ENCODE results near the gene WDHD1.

WDHD1 gene

GRCh38 chr14:54936816-54937215 lies 90.1 kb downstream of the WDHD1 start:
- DNase-seq (ENCODE audit: low read depth) = no peak
- TF ChIP-seq, protein P1, sequence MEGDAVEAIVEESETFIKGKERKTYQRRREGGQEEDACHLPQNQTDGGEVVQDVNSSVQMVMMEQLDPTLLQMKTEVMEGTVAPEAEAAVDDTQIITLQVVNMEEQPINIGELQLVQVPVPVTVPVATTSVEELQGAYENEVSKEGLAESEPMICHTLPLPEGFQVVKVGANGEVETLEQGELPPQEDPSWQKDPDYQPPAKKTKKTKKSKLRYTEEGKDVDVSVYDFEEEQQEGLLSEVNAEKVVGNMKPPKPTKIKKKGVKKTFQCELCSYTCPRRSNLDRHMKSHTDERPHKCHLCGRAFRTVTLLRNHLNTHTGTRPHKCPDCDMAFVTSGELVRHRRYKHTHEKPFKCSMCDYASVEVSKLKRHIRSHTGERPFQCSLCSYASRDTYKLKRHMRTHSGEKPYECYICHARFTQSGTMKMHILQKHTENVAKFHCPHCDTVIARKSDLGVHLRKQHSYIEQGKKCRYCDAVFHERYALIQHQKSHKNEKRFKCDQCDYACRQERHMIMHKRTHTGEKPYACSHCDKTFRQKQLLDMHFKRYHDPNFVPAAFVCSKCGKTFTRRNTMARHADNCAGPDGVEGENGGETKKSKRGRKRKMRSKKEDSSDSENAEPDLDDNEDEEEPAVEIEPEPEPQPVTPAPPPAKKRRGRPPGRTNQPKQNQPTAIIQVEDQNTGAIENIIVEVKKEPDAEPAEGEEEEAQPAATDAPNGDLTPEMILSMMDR (IDR thresholded peaks at IDR 0.05; ENCODE audit: low read depth, low read length, missing control alignments) = no peak
- H3K4me3 ChIP-seq (ENCODE audit: low read depth, low read length) = no peak overlapping the region

DNA sequence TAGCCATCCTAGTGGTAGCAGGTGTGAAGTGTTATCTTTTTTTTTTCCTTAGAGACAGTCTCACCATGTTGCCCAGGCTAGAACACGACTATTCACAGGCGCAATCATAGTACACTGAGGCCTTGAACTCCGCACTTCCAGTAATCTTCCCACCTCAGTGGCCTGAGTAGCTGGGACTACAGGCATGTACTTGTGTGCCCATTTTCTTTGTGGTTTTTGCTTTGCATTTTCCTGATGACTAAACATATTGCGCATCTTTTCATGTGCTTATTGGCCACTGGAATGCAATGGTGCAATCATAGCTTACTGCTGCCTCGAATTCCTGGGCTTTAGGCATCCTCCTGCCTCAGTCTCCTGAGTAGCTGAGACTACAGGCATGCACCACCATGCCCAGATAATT lies 90.9 kb downstream of the WDHD1 start:
- no peak overlapping the region for H3K4me3 ChIP-seq (ENCODE audit: low read depth, low read length)
- TF ChIP-seq, protein P1 (IDR thresholded peaks at IDR 0.05; ENCODE audit: low read depth, low read length, missing control alignments) = no peak
- DNase-seq (ENCODE audit: low read depth) = no peak

GRCh38 chr14:54935100-54935499 lies 91.8 kb downstream of the WDHD1 start:
- no peak for DNase-seq (ENCODE audit: low read depth)
- no peak overlapping the region for H3K4me3 ChIP-seq (ENCODE audit: low read depth, low read length)
- TF ChIP-seq, protein P1 (IDR thresholded peaks at IDR 0.05; ENCODE audit: low read depth, low read length, missing control alignments) = no peak

- DNase-seq (ENCODE audit: low read depth) = no peak
- TF ChIP-seq, protein P1 (IDR thresholded peaks at IDR 0.05; ENCODE audit: low read depth, low read length, missing control alignments) = no peak
- H3K4me3 ChIP-seq (ENCODE audit: low read depth, low read length) = no peak overlapping the region
These were observed 93.9 kb downstream of the WDHD1 start for GRCh38 chr14:54933006-54933405.

GRCh38 chr14:54931598-54932340 lies 95.1 kb downstream of the WDHD1 start:
- H3K4me3 ChIP-seq (ENCODE audit: low read depth, low read length) = no peak overlapping the region
- TF ChIP-seq, protein P1 (IDR thresholded peaks at IDR 0.05; ENCODE audit: low read depth, low read length, missing control alignments) = no peak
- no peak for DNase-seq (ENCODE audit: low read depth)

DNA sequence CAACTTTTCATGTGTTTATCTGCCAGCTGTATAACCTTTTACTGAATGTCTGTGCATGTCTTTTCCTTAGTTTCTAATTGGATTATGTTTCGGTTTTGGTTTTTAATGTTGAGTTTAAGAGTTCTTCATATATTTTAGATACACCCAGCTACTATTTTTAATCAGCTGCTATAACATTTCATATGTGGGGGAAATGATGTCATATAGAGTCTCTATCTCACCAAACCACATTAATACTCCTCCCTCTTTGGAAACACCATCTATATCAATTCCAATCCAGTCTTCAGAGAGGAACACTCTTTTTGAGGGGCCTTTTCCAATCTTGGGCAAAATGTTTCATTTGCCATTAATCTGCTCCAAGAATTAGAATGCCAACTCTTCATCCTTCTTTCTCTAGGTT lies 95.8 kb downstream of the WDHD1 start:
- no peak overlapping the region for H3K4me3 ChIP-seq (ENCODE audit: low read depth, low read length)
- TF ChIP-seq, protein P1 (IDR thresholded peaks at IDR 0.05; ENCODE audit: low read depth, low read length, missing control alignments) = no peak
- DNase-seq (ENCODE audit: low read depth) = no peak

DNA sequence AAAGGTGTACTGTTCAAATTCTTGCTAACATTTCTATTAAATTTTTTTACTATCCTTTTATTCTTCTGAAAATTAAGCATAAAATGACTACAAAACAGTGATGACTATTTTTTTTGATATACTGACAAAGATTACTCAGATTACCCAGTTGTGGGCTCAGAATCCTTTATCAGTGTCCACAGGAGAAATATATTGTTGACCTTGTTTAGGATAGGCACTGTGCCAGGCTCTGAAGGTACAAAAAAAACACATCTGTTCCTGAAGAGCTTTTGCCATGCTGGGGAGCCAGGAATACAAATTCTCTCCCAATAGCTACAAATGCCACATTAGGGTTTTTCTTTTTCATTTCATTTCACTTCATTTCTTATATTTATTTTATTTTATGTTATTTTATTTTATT lies 97.3 kb downstream of the WDHD1 start:
- no peak overlapping the region for H3K4me3 ChIP-seq (ENCODE audit: low read depth, low read length)
- TF ChIP-seq, protein P1 (IDR thresholded peaks at IDR 0.05; ENCODE audit: low read depth, low read length, missing control alignments) = no peak
- no peak for DNase-seq (ENCODE audit: low read depth)
